HG02970 (cell line): ENCODE data around the gene CD68.

Experiments used
- ATAC-seq: cut with Tn5 transposase; IDR thresholded peaks from one replicate; pipeline ENCODE4 v1.9.1; 2021; ENCODE audit warnings: mild to moderate bottlenecking, moderate library complexity, moderate number of reproducible peaks; ENCODE audit not compliant: unreplicated experiment, low FRiP score

CD68 gene, protein sequence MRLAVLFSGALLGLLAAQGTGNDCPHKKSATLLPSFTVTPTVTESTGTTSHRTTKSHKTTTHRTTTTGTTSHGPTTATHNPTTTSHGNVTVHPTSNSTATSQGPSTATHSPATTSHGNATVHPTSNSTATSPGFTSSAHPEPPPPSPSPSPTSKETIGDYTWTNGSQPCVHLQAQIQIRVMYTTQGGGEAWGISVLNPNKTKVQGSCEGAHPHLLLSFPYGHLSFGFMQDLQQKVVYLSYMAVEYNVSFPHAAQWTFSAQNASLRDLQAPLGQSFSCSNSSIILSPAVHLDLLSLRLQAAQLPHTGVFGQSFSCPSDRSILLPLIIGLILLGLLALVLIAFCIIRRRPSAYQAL

DNA sequence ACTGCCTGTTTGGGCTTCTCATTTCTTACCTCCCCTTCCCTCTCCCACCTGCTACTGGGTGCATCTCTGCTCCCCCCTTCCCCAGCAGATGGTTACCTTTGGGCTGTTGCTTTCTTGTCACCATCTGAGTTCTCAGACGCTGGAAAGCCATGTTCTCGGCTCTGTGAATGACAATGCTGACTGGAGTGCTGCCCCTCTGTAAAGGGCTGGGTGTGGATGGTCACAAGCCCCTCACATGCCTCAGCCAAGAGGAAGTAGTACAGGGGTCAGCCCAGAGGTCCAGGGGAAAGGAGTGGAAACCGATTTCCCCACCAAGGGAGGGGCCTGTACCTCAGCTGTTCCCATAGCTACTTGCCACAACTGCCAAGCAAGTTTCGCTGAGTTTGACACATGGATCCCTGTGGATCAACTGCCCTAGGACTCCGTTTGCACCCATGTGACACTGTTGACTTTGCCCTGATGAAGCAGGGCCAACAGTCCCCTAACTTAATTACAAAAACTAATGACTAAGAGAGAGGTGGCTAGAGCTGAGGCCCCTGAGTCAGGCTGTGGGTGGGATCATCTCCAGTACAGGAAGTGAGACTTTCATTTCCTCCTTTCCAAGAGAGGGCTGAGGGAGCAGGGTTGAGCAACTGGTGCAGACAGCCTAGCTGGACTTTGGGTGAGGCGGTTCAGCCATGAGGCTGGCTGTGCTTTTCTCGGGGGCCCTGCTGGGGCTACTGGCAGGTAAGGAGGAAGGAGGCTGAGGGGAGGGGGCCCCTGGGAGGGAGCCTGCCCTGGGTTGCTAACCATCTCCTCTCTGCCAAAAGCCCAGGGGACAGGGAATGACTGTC lies at the start of gene CD68:
CD68 (plus strand) TSS at position 638 of the 833 bp plus-strand sequence; CDS start at position 678, 40 bp downstream.
- no peak for ATAC-seq

DNA sequence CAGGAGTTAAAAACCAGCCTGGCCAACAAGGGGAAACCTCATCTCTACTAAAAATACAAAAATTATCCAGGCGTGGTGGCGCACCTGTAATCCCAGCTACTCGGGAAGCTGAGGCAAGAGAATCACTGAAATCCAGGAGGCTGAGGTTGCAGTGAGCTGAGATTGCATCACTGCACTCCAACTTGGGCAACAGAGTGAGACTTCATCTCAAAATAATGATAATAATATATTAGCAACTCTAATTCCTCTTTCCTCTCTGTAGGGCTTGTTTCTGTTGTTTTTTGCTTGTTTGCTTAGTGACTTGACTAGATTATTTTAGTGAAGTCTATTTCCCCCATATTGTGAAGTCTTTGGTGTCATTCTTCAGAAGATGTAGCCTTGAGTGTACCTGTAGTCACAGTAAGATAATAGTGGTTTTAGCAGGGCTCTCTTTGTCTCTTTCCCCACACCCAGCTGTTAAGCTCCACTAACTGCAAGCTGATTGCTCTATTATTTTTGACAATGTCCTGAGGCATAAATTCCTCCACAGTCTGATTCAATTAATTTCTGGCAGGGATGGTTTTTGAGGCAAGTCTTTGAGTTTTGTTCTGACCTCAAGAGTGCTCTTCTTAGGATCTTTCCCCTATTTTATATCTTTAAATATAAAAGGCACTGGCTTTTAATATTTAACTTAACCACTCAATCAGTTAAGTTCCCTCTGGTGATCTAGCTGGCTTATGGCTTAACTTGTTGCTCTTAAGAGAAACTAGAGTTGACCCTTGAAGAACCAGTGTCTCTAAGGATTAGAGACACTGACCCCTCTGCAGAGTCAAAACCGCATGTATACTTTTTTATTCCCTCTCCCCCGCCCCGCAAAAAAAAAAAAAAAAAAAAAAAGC lies 49.2 kb upstream of the CD68 start:
- no peak for ATAC-seq

DNA sequence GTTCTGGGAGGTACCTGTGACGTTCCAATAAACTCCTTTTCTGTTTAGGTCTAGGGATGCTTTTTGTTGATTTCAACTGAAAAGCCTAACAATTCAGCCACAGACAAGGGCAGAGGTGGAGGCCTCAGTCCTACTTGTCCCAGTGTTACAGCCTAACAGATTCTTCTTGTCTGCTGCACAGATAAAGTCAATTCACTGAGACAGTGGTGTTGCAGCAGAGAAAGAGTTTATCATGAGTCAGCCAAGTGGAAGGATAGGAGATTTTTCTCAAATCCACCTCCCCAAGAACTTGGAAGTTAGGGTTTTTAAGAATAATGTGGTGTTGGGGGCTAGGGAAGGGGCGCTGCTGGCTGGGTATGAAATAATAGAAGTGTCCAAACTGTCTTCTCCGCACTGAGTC lies 41.4 kb upstream of the CD68 start:
- ATAC-seq, result no peak

DNA sequence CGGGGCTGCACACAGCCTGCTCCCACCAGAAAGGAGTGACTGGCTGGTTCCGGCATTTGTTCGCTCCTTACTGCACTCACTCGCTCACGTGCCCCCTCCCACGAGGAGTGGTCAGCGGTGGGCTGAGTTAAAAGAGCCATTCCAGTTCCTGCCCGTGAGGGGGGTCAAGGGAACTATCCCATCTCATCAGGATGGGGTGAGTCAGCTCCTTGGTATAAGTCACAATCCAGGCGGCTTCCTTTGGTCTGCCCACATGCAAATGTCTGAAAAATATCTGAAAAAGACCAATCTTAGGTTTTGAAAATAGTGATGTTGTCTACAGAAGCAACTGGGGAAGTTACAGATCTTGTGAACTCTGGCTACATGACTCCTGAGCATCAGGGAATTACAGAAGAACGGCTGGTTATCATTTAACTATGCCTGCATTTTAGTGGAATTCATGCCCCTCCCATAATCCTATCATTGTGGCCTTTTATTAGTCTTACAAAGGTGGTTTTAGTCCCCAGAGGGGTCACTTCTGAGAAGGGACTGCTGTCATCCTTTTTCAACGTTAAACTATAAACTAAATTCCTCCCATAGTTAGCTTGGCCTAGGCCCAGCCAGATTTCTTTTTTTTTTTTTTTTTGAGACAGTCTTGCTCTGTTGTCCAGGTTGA lies 40.4 kb upstream of the CD68 start:
- no peak for ATAC-seq

DNA sequence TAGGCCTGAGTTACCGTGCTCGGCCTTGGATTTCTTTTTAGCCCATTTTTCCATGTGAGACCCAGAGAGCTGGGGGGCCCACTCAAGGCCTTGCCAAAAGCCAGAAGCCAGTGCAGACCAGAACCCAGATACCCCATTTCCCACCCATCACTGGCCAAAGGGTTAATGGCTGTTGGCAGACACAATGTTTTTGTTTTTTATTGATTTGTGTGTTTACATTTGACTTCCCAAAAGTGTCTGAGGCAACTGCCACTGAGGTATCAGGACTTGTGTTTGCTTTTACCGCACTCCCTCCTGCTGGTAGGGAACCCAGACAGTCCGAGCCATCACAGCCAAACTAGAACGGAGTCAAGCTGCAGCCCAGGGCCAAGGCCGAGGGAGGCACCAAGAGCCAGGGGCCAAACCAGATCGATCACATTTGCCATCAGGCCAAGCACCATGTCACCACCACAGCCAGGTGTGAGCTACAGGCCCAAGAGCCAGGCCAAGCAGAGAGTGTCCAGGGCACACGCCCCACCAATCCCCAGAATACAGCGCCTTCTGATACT lies 38.3 kb upstream of the CD68 start:
- ATAC-seq, result no peak

DNA sequence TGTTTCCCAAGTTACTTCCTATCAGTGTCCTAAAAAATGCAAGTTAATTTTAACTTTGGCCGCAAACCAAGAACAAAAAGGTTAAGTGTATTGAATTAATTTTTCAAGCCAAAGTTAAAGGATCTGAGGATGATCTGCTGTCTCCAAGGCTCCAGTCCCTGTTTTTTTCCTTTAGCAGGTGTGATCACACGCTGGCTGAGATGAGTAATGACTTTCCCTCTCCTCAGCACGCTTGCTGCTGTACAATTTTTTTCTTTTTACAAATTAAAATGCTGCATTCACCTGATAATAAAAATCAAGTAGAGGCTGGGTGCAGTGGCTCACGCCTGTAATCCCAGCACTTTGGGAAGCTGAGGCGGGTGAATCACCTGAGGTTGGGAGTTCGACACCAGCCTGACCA lies 34.5 kb upstream of the CD68 start:
- no peak for ATAC-seq

DNA sequence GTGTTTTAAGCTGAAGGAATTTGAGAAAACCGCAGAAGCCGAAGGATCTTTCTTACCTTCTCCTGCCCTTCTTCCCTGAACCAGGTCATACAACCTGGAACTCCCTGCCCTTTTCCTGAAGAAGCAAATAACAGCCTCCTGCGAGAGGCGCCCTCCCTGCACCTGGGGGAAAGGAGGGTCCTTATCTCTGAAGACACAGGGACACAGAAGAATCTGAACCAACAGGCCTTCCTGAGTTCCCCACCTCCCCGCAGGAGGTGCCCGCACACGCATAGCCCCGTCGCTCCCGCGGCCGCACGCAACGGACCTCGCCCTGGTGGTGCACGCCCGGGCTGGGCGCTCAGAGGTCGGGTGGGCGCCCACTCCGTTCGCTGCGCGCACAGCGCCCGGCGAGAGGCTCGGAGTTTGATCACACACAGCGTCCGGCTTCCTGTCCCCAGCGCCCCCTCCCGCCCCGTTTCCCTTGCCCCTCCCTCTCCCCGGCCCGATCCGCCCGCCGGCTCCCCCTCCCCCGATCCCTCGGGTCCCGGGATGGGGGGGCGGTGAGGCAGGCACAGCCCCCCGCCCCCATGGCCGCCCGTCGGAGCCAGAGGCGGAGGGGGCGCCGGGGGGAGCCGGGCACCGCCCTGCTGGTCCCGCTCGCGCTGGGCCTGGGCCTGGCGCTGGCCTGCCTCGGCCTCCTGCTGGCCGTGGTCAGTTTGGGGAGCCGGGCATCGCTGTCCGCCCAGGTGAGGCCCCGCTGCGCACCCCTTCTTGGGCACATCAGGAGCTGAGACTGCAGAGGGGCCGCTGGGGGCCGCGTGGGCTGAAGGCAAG lies 30.6 kb upstream of the CD68 start, which contains the start of gene TNFSF12:
TNFSF12 (plus strand) TSS at position 474 of the 816 bp plus-strand sequence; CDS start at position 570, 96 bp downstream.
- ATAC-seq, result no peak

DNA sequence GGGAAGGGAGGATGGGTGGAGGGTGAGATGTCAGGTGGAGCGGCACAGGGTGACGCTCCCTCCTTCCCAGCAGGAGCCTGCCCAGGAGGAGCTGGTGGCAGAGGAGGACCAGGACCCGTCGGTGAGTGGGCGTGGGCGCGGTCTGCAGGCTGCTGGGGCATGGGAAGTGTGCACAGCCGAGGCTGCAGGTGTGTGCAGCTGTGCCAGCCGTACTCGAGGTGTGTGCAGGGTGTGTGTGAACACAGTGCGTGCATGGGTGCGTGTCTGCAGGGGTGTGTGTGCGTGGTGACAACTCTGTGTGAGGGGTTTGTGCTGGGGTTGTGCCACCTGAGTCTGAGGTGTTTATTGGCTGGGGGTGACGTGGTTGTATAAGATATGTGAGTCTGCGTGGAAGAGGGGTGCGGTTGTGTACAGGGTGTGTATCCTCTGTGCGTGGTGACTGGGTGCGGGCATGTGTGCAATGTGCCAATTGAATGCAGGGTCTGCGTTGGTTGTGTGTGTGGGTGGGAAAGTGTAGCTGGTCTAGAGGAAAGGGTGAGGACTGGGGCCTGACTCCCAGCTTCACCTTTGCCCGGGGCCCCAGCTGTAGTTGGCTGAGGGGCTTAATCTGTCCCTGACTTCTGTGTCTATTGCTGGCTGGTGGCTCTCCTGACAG lies 29.9 kb upstream of the CD68 start:
- ATAC-seq, result no peak

DNA sequence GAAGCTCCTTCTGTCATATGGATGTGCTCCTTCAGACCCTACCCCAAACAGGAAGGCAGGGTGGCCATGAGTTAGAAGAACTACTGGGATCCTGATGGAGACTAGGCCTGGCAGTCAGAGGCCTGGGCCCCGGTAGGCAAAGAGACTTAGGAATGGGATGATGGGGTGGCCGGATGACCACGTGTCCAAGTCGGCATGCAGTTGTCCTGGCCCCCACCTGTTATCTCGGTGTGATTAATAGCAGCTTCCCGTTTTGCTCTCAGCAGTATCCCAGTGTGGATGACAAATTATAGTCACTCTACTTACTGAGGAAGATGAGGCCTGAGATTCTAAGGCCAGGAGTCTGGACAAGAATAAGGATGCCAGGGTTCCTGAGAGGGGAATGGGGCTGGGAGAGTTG lies 29.1 kb upstream of the CD68 start:
- ATAC-seq, result no peak

DNA sequence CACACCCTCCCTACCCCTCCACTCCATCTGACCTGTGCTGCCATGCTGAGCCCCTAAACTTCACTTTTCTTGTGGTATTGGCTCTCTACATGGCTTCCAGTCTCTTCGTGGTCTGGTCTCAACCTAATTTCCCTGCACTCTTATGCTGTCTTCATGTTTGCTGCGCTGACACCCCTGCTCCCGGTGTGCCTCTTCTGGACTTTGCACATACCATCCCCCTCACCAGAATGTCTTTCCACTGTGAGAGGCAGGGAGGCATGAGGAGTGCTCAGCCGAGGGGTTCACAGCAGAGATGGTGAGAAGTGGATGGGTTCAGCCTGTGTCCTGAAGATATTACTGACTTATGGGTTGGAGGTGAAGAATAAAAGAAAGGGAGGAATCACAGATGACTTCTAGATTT lies 28.0 kb upstream of the CD68 start:
- ATAC-seq, result no peak

DNA sequence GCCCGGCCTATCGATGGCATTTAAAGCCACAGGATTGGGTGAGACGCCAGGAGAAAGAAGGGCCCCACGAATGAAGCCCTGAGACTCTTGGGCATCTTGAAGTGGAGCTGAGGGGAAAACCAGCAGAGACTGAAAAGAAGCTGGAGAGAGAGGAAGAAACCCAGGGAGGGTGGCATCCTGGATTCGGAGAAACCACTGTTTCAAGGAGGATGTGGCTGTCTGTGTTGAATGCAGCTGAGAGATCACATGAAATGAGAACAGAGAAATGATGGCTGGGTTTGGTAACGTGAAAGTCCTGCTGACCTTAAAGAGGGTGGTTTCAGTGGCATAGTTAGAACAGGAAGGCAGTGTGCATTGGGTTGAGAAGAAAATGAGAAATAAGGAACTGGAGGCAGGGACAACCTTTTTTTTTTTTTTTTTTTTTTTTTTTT lies 26.8 kb upstream of the CD68 start:
- no peak for ATAC-seq

DNA sequence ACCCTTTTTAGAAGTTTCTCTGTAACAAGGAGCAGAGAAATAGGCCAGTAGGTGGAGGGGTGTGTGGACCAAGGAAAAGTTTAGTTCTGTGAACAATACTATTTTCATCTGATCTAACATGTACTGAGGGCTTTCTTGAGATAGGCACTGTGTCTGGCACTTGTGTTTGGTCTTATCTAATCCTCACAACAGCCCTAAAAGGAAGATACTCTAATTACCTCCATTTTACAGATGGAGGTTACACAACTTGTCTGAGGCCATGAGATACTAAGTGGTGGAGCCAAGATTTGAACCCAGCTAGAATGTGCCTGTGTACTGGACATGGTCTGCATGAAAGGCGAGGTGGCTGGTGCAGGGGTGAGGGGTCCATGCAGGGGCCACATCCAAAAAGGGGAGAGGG lies 26.1 kb upstream of the CD68 start:
- no peak for ATAC-seq

DNA sequence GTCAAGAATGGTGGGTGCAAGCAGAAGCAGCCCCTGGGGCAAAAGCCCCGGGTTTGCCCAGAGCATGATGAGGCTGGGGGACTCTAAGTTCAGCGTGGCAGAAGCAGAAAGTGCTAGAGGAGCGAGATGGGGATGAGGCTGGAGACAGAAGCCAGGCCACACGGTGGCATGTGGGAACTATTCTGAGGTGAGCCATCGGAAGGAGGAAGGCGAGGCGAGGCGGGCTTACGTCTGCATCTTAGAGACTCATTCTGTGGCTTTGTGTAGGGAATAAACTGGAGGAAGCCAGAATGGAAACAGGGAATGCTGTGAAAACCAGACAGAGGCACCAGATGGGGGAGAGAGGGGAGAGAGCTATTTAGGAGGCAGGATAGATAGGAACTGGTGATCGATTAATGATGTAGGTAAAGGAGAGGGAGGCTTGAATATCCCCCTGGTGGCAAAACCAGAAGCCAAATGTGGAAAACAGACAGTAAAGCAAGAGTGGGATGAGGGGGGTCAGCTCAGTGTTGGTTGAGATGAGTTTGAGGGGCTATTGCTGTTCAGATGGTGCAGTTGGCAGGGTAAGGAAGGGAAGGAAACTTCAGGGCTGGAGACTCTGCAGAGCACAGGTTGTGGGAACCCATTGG lies 24.0 kb upstream of the CD68 start:
- no peak for ATAC-seq

DNA sequence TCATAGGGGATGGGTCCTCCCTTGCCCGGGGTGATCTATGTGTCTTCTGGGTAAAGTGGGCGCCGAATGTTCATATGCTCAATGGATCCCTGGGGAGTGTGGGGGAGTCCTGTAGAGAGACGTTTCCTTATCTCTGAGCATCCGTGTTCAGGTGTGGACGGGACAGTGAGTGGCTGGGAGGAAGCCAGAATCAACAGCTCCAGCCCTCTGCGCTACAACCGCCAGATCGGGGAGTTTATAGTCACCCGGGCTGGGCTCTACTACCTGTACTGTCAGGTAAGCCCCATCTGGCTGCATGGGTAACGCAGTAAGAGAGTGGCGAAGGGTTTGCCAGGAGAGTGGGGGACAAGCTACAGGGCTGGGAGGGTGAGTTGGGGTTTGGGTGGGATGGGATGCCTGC lies 22.8 kb upstream of the CD68 start:
- no peak for ATAC-seq

DNA sequence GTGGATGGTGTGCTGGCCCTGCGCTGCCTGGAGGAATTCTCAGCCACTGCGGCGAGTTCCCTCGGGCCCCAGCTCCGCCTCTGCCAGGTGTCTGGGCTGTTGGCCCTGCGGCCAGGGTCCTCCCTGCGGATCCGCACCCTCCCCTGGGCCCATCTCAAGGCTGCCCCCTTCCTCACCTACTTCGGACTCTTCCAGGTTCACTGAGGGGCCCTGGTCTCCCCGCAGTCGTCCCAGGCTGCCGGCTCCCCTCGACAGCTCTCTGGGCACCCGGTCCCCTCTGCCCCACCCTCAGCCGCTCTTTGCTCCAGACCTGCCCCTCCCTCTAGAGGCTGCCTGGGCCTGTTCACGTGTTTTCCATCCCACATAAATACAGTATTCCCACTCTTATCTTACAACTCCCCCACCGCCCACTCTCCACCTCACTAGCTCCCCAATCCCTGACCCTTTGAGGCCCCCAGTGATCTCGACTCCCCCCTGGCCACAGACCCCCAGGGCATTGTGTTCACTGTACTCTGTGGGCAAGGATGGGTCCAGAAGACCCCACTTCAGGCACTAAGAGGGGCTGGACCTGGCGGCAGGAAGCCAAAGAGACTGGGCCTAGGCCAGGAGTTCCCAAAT lies 22.2 kb upstream of the CD68 start:
- ATAC-seq, result no peak

DNA sequence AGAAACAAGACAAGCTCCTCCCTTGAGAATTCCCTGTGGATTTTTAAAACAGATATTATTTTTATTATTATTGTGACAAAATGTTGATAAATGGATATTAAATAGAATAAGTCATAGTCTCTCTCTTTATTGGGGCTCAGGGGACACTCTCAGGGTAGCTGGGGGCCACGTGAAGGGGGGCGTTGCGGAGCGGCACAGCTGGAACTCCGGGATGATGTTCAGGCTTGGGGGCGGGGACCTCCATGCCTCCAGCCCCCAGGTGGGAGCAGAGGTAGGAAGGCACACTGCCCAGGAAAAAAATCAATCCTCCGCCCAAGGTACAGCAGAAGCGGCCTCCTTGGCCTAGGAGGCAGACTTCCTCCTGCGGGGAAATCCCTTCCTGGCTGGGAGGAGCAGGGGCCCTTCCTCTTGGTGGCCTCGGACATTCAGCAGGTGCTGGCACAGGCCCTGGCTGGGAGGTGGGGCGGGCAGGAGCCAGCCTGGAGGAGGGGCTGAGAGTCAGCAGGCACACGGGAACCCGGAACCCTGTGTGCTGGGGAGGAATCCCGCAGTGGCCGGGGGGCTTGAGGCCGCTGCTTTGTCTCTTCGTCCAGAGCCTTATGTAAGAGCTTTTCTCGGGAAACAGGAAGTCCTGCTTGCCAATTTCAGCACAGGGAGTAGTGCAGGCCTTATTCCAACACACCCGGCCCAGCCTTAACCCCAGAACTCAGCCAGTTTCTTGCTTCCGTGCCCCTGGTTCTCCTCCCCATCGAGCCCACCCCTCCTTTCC lies 21.5 kb upstream of the CD68 start:
- ATAC-seq, result no peak
